Kidney (tissue), 14 donors: ENCODE measurements around the gene SPACA4. TPM values are rescaled to one million over a fixed set of nuclear protein-coding genes. Genes with fewer than 3 reads are reported as not detected.

ENCODE experiments used
- DNase-seq, 5 donors: peaks; one replicate each; pipeline ENCODE4 v3.0.0-alpha.2; 2013 to 2020
- FAIRE-seq: peaks from 2 replicates; lab custom pipeline; 2012; peaks lifted over from hg19 to GRCh38; lab: Jason Lieb, UNC
- H3K27ac ChIP-seq, 2 donors: one replicate each; pipeline ENCODE4 v1.7.0; 2013; ENCODE audit warnings: low read depth in 2 of 2, low read length in 2 of 2, inconsistent platforms in 1 of 2
- H3K27me3 ChIP-seq: one replicate; pipeline ENCODE4 v1.7.1; 2013; ENCODE audit warnings: low read length, inconsistent platforms; ENCODE audit not compliant: control insufficient read depth, insufficient read depth
- H3K36me3 ChIP-seq, 3 donors: one replicate each; pipeline versions ENCODE4 v1.7.0 to v1.7.1; 2013; ENCODE audit warnings: low read length in 3 of 3, control low read depth in 1 of 3, inconsistent platforms in 1 of 3; ENCODE audit not compliant: insufficient read depth in 3 of 3, control insufficient read depth in 2 of 3
- H3K4me1 ChIP-seq, 3 donors: one replicate each; pipeline versions ENCODE4 v1.7.0 to v1.7.1; 2013; ENCODE audit warnings: low read length in 3 of 3, inconsistent platforms in 1 of 3, low read depth in 1 of 3; ENCODE audit not compliant: control insufficient read depth in 2 of 3, insufficient read depth in 2 of 3
- H3K4me3 ChIP-seq, 3 donors: one replicate each; pipeline versions ENCODE4 v1.7.0 to v1.8.1; 2013; ENCODE audit warnings: low read length in 3 of 3, control low read depth in 1 of 3, inconsistent platforms in 1 of 3
- H3K9ac ChIP-seq, 3 donors: one replicate each; pipeline versions ENCODE4 v1.7.0 to v1.7.1; 2013; ENCODE audit warnings: low read length in 3 of 3, control low read depth in 1 of 3, inconsistent platforms in 1 of 3
- H3K9me3 ChIP-seq, 3 donors: one replicate each; pipeline versions ENCODE4 v1.7.0 to v1.7.1; 2013; ENCODE audit warnings: low read length in 3 of 3, control low read depth in 1 of 3, inconsistent platforms in 1 of 3; ENCODE audit not compliant: control insufficient read depth in 2 of 3, insufficient read depth in 1 of 3
- CTCF ChIP-seq: IDR thresholded peaks from 3 replicates; pipeline ENCODE4 v1.5.1; 2012; ENCODE audit warnings: mild to moderate bottlenecking, moderate library complexity, borderline replicate concordance; ENCODE audit not compliant: insufficient read depth; ENCODE audit errors: extremely low read depth
- intact Hi-C: fragments of 100-400 bp; cut with DNase I; formaldehyde crosslinking; loops from one replicate; pipeline ENCODE4 v1.11.1; 2022
- polyA plus RNA-seq: library from polyadenylated mRNA; stranded (reverse); fragments of 350-450 nt; fragmentation: Illumina TruSeq; extraction: RNeasy Lipid Tissue Mini Kit (QIAGEN cat#74804); gene quantifications from one replicate; pipeline ENCODE4 v1.2.3, GENCODE V29; 2014; ENCODE audit warnings: low read depth, low replicate concordance; ENCODE audit not compliant: insufficient read depth
- total RNA-seq: library from RNA; stranded (reverse); fragmentation: NEBNext Ultra II Directional; extraction: Animal tissue kit (Norgen Biotek cat#: 25700); gene quantifications from one replicate; pipeline ENCODE4 v1.2.1, GENCODE V29; 2021
- donor health status: control.
- donor health status: control.
- donor health status: control.
- donor health status: control.
- donor health status: control.
- donor health status: DM: yes; HTN: yes; CAD: no.
- donor health status: Normal renal cell carcinoma (clear cell type).

The SPACA4 gene
- total and polyA plus RNA-seq, 2 donors from 2014 or later = not detected

- TF ChIP-seq CTCF = no peak
- Histone ChIP-seq H3K36me3 (peaks cover 0 to 6% (median 5%) of the 10 kb centered on the region in 3 donors), H3K9ac (peak overlapping the region in 2 of 3 donors; percentile 87 to 97), H3K27ac (peak overlapping the region; percentile 98 to 99), H3K4me3 (peak overlapping the region; percentile 42 to 69 (median 63)), H3K4me1 (peaks cover 8 to 36% (median 34%) of the 10 kb centered on the region in 3 donors), H3K27me3 (no peaks in the 10 kb centered on the region), H3K9me3 (no peaks in the 10 kb centered on the region)
- intact Hi-C loops = no loop called here
- FAIRE-seq (no peak), DNase-seq (peak; percentile 97 to 99 (median 98))
Observed at GRCh38 chr19:48634424-48635262, 28.1 kb downstream of the SPACA4 start.

GRCh38 chr19:48635263-48635965 is 28.9 kb downstream of the SPACA4 start:
- Histone ChIP-seq H3K9ac (peak overlapping the region in 2 of 3 donors; percentile 34 to 96), H3K36me3 (peaks cover 0 to 6% (median 5%) of the 10 kb centered on the region in 3 donors), H3K27me3 (no peaks in the 10 kb centered on the region), H3K4me1 (peaks cover 8 to 34% (median 32%) of the 10 kb centered on the region in 3 donors), H3K27ac (peak overlapping the region; percentile 98 to 99), H3K9me3 (no peaks in the 10 kb centered on the region), H3K4me3 (peak overlapping the region; percentile 11 to 93 (median 62))
- FAIRE-seq = no peak
- TF ChIP-seq CTCF = no peak
- DNase-seq = peak; percentile 63 to 93 (median 78)
- intact Hi-C loops = no loop called here

- FAIRE-seq (no peak), DNase-seq (peak in 3 of 5 donors; percentile 65 to 88 (median 87))
- H3K27me3 ChIP-seq = no peaks in the 10 kb centered on the region
- peak overlapping the region; percentile 62 to 93 (median 78) for H3K4me3 ChIP-seq
- intact Hi-C loops = no loop called here
- peaks cover 8 to 32% (median 30%) of the 10 kb centered on the region in 3 donors for H3K4me1 ChIP-seq
- peak overlapping the region; percentile 44 to 96 (median 80) for H3K9ac ChIP-seq
- peaks cover 0 to 5% (median 3%) of the 10 kb centered on the region in 3 donors for H3K36me3 ChIP-seq
- no peak for TF ChIP-seq CTCF
- H3K27ac ChIP-seq = peak overlapping the region; percentile 98 to 99
- H3K9me3 ChIP-seq = no peaks in the 10 kb centered on the region
Observed at GRCh38 chr19:48635966-48636858, 29.7 kb downstream of the SPACA4 start.
